ENCODE data around the gene CLDN18.

The CLDN18 gene

DNA sequence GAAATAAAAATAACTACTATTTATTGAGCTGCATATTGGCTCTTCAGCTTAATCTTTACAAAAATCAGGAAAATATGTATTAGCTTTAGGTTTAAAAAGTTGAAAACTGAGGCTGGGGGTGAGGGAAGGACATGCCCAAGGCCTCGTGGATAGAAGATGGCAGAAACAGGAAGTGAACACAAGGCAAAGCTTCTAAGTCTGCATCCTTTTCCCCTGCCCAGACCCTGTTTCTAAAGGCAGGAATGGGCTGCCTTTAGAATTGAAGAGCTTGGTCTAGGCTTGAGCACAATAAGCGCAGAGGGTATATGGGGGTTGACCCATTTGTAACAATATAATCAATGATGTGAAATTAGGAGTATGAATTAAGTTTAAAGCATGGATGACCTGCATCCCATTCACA is 6.1 kb downstream of the CLDN18 start:
- H3K27ac ChIP-seq (ENCODE audit: low read depth, low read length, poor library complexity, severe bottlenecking): no peak overlapping the region
- H3F3A ChIP-seq (ENCODE audit: insufficient read depth, low read length): no peaks in the 10 kb centered on the region
- H3K9ac ChIP-seq (ENCODE audit: low read length): no peak overlapping the region
- H3K27me3 ChIP-seq (ENCODE audit: insufficient read depth, low read length): no peaks in the 10 kb centered on the region
- no peak overlapping the region for H3K4me3 ChIP-seq (ENCODE audit: low read depth, low read length, poor library complexity, severe bottlenecking)
- TF ChIP-seq EZH2 (IDR thresholded peaks at IDR 0.05; ENCODE audit: borderline replicate concordance, low read length) (no peak), CTCF (IDR thresholded peaks at IDR 0.05; ENCODE audit: low read length) (no peak)
- no peaks in the 10 kb centered on the region for H3K4me1 ChIP-seq (ENCODE audit: insufficient read depth, low read length, severe bottlenecking)
- no peaks in the 10 kb centered on the region for H3K9me3 ChIP-seq (ENCODE audit: low read length)
- H3K79me2 ChIP-seq (ENCODE audit: insufficient read depth, low read length): no peaks in the 10 kb centered on the region
- no peak overlapping the region for H3K4me2 ChIP-seq (ENCODE audit: low read length)
- no peaks in the 10 kb centered on the region for H3K36me3 ChIP-seq (ENCODE audit: insufficient read depth, low read length)
- H2AFZ ChIP-seq (ENCODE audit: low read length): no peak overlapping the region
- H4K20me1 ChIP-seq (ENCODE audit: insufficient read depth, low read length): no peaks in the 10 kb centered on the region
- no peaks in the 10 kb centered on the region for H3K9me2 ChIP-seq (ENCODE audit: low read depth, low read length)

DNA sequence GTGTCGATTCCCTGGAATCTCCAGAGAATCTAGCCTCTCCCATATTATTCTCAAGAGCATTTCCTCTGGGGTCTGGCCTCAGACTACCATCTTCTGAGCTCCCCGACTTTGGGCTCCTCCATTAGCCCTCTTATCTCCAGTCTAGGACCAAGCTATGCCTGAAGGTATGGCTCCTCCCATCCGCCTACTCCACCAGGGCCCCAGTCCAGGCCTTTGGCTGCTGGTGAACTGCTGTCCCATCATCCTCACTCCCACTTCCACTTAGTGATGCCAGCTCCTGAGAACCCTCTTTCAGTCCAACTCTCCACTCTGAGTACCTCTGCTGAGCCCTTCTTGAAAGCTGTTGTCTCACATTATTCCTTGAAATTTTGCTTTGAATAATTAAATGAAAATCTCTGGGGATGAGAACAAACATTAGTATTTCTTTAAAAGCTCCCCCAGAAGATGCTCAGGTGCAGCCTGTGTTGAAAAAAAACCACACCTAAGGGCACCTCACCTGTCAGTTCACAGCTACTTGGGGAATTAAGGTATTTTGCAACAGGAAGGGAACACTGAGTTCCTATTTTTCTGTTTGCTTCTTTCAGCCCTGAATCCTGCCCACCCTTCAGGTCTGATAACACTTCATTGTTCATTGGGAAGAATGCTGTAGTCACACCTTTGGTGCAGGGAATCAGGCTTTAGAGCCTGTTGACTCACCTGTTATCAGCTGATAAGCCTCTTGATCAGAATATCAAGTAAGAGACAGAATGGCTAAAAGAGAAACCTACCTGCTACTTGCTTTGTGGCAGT is 9.5 kb downstream of the CLDN18 start:
- Histone ChIP-seq H3K9ac (ENCODE audit: low read length) (no peak overlapping the region), H4K20me1 (ENCODE audit: insufficient read depth, low read length) (no peaks in the 10 kb centered on the region), H2AFZ (ENCODE audit: low read length) (no peak overlapping the region), H3K27me3 (ENCODE audit: insufficient read depth, low read length) (no peaks in the 10 kb centered on the region), H3K9me3 (ENCODE audit: low read length) (no peaks in the 10 kb centered on the region), H3K4me3 (ENCODE audit: low read depth, low read length, poor library complexity, severe bottlenecking) (no peak overlapping the region), H3K36me3 (ENCODE audit: insufficient read depth, low read length) (no peaks in the 10 kb centered on the region), H3F3A (ENCODE audit: insufficient read depth, low read length) (no peaks in the 10 kb centered on the region), H3K4me2 (ENCODE audit: low read length) (no peak overlapping the region), H3K27ac (ENCODE audit: low read depth, low read length, poor library complexity, severe bottlenecking) (no peak overlapping the region), H3K9me2 (ENCODE audit: low read depth, low read length) (no peaks in the 10 kb centered on the region), H3K4me1 (ENCODE audit: insufficient read depth, low read length, severe bottlenecking) (no peaks in the 10 kb centered on the region), H3K79me2 (ENCODE audit: insufficient read depth, low read length) (no peaks in the 10 kb centered on the region)
- TF ChIP-seq EZH2 (IDR thresholded peaks at IDR 0.05; ENCODE audit: borderline replicate concordance, low read length): no peak
- TF ChIP-seq CTCF (IDR thresholded peaks at IDR 0.05; ENCODE audit: low read length): no peak

DNA sequence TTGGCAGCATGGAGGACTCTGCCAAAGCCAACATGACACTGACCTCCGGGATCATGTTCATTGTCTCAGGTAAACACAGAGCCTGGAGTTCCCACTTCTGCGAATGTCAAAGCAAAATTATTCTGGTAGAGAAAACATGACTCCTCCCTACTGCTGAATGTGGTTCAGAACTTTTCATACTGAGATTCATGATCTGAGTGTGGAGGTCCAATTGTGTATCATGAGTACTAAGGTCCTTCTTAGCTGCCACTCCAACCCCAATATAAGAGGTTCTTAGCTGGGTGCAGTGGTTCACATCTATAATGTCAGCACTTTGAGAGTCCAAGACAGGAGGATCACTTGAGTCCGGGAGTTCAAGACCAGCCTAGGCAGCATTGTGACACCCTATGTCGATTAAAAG is 13.8 kb downstream of the CLDN18 start:
- no peaks in the 10 kb centered on the region for H4K20me1 ChIP-seq (ENCODE audit: insufficient read depth, low read length)
- no peaks in the 10 kb centered on the region for H3K36me3 ChIP-seq (ENCODE audit: insufficient read depth, low read length)
- no peak overlapping the region for H3K27ac ChIP-seq (ENCODE audit: low read depth, low read length, poor library complexity, severe bottlenecking)
- H3K4me3 ChIP-seq (ENCODE audit: low read depth, low read length, poor library complexity, severe bottlenecking): no peak overlapping the region
- H3K4me1 ChIP-seq (ENCODE audit: insufficient read depth, low read length, severe bottlenecking): no peaks in the 10 kb centered on the region
- no peak overlapping the region for H2AFZ ChIP-seq (ENCODE audit: low read length)
- H3K9me2 ChIP-seq (ENCODE audit: low read depth, low read length): no peaks in the 10 kb centered on the region
- no peak overlapping the region for H3K4me2 ChIP-seq (ENCODE audit: low read length)
- H3K9ac ChIP-seq (ENCODE audit: low read length): no peak overlapping the region
- no peaks in the 10 kb centered on the region for H3K27me3 ChIP-seq (ENCODE audit: insufficient read depth, low read length)
- no peaks in the 10 kb centered on the region for H3K79me2 ChIP-seq (ENCODE audit: insufficient read depth, low read length)
- no peak for TF ChIP-seq CTCF (IDR thresholded peaks at IDR 0.05; ENCODE audit: low read length)
- no peaks in the 10 kb centered on the region for H3F3A ChIP-seq (ENCODE audit: insufficient read depth, low read length)
- no peaks in the 10 kb centered on the region for H3K9me3 ChIP-seq (ENCODE audit: low read length)
